ENCODE data around the gene KPNA5. TPM values are rescaled to one million over a fixed set of nuclear protein-coding genes. Genes with fewer than 3 reads are reported as not detected.

KPNA5 gene
- total and polyA plus RNA-seq, 11 donors = 1.6 to 12.5 (median 7.7) TPM

- DNase-seq (no peak), ATAC-seq (no peak)
- intact Hi-C loops (cut with DNase I) = no loop called here
- no peak overlapping the region for H3K27ac ChIP-seq
- H3K27me3 ChIP-seq = no peaks in the 10 kb centered on the region
- peaks cover 0 to 5% (median 0%) of the 10 kb centered on the region in 9 donors for H3K36me3 ChIP-seq
- no peak overlapping the region for H3K4me3 ChIP-seq
- WGBS, 4 donors = 59 to 69% (median 65%) methylated on average over 1 of the region's 1 CpG
- TF ChIP-seq CTCF (IDR thresholded peaks at IDR 0.05) (no peak), POLR2A (IDR thresholded peaks at IDR 0.05) (no peak)
- peaks cover 0 to 30% (median 4%) of the 10 kb centered on the region in 12 donors for H3K9me3 ChIP-seq
- no peaks in the 10 kb centered on the region for H3K4me1 ChIP-seq
Observed at GRCh38 chr6:116741571-116741970, 60.6 kb downstream of the KPNA5 start.

GRCh38 chr6:116745176-116745575 lies 64.2 kb downstream of the KPNA5 start:
- H3K27ac ChIP-seq = no peak overlapping the region
- DNase-seq (no peak), ATAC-seq (no peak)
- WGBS, 4 donors = 54 to 72% (median 67%) methylated on average over 5 of the region's 5 CpGs
- TF ChIP-seq POLR2A (IDR thresholded peaks at IDR 0.05) (no peak), CTCF (IDR thresholded peaks at IDR 0.05) (no peak)
- H3K4me3 ChIP-seq = no peak overlapping the region
- H3K36me3 ChIP-seq = no peaks in the 10 kb centered on the region
- no peaks in the 10 kb centered on the region for H3K27me3 ChIP-seq
- intact Hi-C loops (cut with DNase I) = no loop called here
- H3K4me1 ChIP-seq = no peaks in the 10 kb centered on the region
- H3K9me3 ChIP-seq = peaks cover 0 to 23% (median 0%) of the 10 kb centered on the region in 12 donors

GRCh38 chr6:116761779-116762178 lies 80.8 kb downstream of the KPNA5 start:
- no peak overlapping the region for H3K4me3 ChIP-seq
- H3K27me3 ChIP-seq = peaks cover 0 to 48% (median 19%) of the 10 kb centered on the region in 9 donors
- H3K4me1 ChIP-seq = peaks cover 0 to 19% (median 6%) of the 10 kb centered on the region in 12 donors
- 62 to 73% (median 68%) methylated on average over 4 of the region's 4 CpGs for WGBS, 4 donors
- intact Hi-C loops (cut with DNase I) = no loop called here
- H3K27ac ChIP-seq = no peak overlapping the region
- ATAC-seq (no peak), DNase-seq (no peak)
- peaks cover 0 to 6% (median 0%) of the 10 kb centered on the region in 9 donors for H3K36me3 ChIP-seq
- H3K9me3 ChIP-seq = no peaks in the 10 kb centered on the region
- TF ChIP-seq POLR2A (IDR thresholded peaks at IDR 0.05) (no peak), CTCF (IDR thresholded peaks at IDR 0.05) (no peak)

- WGBS, 4 donors = 82 to 89% (median 84%) methylated on average over 1 of the region's 1 CpG
- DNase-seq = no peak
- H3K27me3 ChIP-seq = peaks cover 0 to 52% (median 19%) of the 10 kb centered on the region in 9 donors
- H3K4me3 ChIP-seq = no peak overlapping the region
- H3K9me3 ChIP-seq = no peaks in the 10 kb centered on the region
- H3K36me3 ChIP-seq = peaks cover 0 to 6% (median 0%) of the 10 kb centered on the region in 9 donors
- intact Hi-C loops (cut with DNase I) = no loop called here
- peaks cover 0 to 23% (median 6%) of the 10 kb centered on the region in 12 donors for H3K4me1 ChIP-seq
- no peak for ATAC-seq
- no peak for TF ChIP-seq POLR2A (IDR thresholded peaks at IDR 0.05)
- no peak for TF ChIP-seq CTCF (IDR thresholded peaks at IDR 0.05)
- no peak overlapping the region for H3K27ac ChIP-seq
Observed at GRCh38 chr6:116762235-116762634, 81.2 kb downstream of the KPNA5 start.
